Stimulated activated CD4-positive, alpha-beta T cell treated with anti-CD3 and anti-CD28 coated beads, Interleukin-2, amount 100 ng/mL, for 4 hours (primary cell): ENCODE results near the gene NPC1L1.
"Not testable (repeated sequence)": the region's sequence is repeated elsewhere in the genome, so short reads cannot be mapped to it uniquely, and the experiment has no call there.

Experiments used
- DNase-seq: peaks from one replicate; pipeline ENCODE4 v3.0.0-alpha.2; 2020; ENCODE audit warnings: low read depth

NPC1L1 gene

DNA sequence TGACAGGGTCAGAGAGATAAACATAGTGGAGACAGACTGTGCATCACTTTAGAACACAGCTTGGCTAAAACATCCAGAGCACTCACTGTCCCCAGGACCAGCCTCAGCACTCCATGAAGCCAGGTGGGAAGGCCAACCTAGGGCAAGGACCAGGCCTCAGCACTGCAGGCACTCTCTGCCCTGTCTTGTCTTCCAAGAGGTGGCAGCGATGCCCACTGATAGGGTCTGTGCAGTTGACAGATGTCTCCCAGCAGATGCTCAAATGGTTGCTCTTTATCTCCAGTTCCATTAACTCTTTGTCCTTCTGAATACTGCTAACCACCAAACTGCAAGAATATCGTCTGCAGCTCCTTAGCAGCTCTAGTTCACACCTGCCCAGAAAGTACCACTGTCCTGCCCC, 23.5 kb upstream of the NPC1L1 start:
- DNase-seq: no peak

- no peak for DNase-seq
Measured at GRCh38 chr7:44563171-44563679, 22.1 kb upstream of the NPC1L1 start.

DNA sequence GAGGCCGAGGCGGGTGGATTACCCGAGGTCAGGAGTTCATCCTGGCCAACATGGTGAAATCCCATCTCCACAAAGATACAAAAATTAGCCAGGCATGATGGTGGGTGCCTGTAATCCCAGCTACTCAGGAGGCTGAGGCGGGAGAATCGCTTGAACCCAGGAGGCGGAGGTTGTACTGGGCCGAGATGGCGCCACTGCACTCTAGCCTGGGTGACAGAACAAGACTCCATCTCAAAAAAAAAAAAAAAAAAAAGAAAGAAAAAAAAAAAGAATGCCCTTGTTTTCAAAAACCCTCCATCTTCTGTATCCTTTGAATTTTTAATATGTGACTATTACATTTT, 21.5 kb upstream of the NPC1L1 start:
- DNase-seq: not testable (repeated sequence)

DNA sequence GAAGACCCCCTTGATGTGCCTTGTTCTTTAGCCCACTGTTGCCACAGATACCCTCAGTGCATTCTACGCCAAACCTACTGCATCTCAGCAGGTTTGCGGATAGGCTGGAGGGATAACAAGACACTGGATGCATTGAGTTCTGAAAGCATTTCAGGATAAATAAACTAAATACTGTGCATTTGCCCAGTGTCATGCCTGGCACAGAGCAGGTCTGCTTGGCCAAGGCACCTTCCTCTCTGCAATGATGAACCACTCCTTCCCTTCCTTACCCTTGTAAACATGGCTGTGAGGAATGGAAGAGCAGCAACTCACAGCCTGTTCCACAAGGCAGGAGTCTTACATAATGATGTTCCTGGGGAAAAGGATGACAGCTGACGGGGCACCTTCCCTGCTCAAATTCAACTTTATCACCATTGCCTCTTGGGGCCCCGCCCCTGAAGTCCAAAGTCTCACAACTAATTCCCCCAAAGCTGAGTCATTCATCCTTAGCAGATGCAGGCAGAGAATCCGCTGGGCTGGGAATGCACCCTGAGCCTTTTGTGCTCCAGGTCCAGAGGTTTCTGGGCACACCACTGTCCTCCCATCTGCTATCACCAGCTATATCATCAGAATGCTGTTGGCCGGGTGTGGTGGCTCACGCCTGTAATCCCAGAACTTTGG, 21.0 kb upstream of the NPC1L1 start:
- DNase-seq: no peak

DNA sequence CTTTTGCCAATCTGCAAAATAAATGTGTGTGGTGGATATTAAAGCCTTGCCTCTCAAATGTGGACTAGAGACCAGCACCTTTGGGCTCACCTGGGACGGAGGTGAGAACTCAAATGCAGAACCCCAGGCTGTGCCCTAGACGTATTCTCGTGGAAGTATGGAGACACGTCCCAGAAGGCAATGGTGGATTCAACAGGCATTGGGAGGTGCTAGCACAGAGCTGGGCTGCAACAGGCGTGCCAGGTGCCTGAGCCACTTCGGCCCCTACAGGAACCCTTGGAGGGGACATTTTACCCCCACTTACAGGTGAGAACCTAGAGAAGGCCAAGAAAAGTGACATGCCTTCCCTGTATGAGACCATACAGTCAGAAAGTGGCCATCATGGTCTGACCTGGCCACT, 20.4 kb upstream of the NPC1L1 start:
- no peak for DNase-seq

GRCh38 chr7:44559485-44559884, 18.4 kb upstream of the NPC1L1 start:
- DNase-seq: no peak

DNA sequence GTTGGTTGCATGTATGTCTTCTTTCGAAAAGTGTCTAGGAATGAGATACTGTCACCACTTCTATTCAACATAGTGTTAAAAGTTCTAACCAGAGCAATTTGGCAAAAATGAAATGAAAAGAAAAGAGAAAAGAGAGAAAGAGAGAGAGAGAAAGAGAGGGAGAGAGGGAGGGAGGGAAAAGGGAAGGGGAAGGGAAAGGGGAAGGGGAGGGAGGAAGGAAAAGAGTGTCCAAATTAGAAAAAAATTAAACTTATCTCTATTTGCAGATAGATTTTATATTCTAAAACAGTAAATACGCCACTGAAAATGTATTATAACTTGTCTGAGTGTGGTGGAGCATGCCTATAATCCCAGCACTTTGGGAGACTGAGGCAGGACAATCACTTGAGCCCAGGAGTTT, 16.4 kb upstream of the NPC1L1 start:
- no peak for DNase-seq

- DNase-seq: no peak
Measured at GRCh38 chr7:44555350-44555749, 14.2 kb upstream of the NPC1L1 start.

GRCh38 chr7:44552473-44553005, 11.4 kb upstream of the NPC1L1 start:
- DNase-seq: not testable (repeated sequence)

GRCh38 chr7:44549457-44549856, 8.3 kb upstream of the NPC1L1 start:
- no peak for DNase-seq

GRCh38 chr7:44548893-44549292, 7.8 kb upstream of the NPC1L1 start:
- no peak for DNase-seq

GRCh38 chr7:44547536-44548231, 6.6 kb upstream of the NPC1L1 start:
- no peak for DNase-seq

GRCh38 chr7:44541876-44542610, 913 bp upstream of the NPC1L1 start:
- no peak for DNase-seq

DNA sequence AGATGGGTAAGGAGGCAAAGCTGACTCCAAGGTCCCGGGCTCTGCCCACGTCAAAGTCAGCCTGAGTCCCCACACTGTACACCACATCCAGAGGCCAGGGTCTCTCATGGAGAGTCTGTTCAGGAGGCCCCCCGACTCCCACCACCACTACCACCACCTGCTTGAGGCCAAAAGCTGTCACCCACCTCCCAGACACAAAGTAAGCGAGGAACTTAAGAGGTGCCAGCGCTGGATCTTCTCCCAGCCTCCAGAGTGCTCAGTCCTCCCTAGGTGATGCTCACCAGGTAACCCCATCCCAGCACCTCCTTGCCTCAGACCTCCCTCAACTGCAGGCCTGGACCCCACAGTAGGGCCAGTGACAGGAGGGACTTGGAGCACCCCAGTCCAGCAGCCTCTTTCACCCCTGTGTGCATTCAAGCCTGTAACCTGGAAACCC, 520 bp downstream of the NPC1L1 start:
- DNase-seq: no peak

GRCh38 chr7:44539669-44540506, 1.2 kb downstream of the NPC1L1 start:
- no peak for DNase-seq

- DNase-seq: no peak
Measured at GRCh38 chr7:44538798-44539668, 2.1 kb downstream of the NPC1L1 start.

DNA sequence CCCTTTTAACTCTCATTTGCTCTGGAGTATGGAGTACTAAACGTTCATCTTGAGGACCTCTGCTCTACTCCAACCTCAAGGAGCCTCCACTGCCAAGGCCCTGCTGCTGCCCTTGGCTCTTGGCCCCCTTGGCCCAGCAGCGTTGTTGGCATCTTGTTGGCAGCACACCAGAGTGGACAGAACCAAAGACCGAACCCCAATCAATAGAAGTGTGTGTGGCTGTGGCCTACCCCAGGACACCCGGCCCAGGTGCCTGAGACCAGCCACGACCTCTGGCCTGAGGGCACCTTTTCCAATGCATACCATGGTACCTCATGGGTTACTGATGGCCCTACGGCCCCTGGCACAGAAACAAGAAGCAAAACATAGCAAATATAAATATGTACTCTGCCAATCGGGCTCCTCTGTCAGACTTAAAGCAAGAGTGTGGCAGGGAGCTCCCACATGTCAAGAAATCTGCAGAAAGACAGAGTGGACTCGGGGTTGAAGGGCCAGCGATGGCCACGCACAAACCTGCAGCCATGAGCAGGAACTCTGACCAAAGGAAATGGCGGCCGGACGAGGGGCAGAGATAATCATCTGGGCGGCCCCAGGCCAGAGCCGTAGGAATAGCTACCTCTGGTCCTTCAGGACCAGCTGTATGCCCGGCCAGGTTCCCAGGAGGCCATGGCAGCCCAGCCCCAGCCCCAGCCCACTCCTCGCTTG, 2.9 kb downstream of the NPC1L1 start:
- DNase-seq: no peak

- no peak for DNase-seq
Measured at GRCh38 chr7:44537442-44537841, 3.7 kb downstream of the NPC1L1 start.

DNA sequence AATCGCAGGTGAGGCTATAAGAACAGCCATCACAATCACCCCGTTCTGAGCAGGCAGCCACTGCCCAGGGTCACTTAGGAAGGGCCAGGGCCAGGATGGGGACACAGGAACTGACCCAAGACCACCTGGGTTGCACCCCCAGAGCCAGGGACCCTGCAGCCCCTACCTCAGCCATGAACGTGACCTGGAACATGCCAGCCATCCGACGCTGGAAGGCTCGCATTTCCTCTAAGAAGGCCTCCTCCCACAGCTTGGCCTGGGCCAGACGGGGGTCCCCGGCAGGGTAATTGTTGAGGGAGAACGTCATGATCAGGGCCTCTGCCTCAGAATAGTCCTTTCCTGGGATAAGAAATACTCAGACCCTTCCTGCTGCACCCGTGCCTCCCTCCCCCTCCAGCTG, 5.0 kb downstream of the NPC1L1 start:
- no peak for DNase-seq

DNA sequence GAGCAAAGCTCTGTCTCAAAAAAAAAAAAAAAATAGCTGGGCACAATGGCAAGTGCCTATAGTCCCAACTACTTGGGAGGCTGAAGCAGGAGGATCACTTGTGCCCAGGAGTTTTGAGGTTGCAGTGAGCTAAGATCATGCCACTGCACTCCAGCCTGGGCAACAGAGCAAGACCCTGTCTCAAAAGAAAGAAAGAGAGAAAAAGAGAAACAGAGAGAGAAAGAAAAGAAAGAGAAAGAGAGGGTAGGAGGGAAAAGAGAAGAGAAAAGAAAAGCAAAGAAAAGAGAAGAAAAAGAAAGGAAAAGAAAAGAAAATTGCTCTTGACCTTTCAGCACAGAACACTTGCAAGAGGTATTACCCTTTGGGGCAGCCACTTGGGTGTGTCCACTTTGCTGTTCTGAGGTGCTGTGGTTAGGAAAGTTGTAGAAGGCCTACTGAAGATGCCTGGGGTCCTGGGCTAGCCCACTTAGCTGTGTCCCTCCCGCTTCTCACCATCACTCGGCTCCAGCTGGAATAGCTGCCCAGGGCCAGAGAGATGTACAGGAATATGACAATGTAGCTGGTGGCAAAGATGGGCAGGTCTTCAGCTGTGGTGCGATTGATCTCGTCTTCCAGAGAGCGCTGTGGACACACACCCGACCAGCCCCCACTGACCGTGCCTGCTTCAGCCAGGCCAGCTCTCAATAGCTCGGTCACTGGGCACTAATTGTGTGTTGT, 5.6 kb downstream of the NPC1L1 start:
- DNase-seq: no peak
